Measurements from ENCODE around the gene OGFOD2. TPM values are rescaled to one million over a fixed set of nuclear protein-coding genes. Genes with fewer than 3 reads are reported as not detected.

Gene OGFOD2
- total RNA-seq, 4 donors from 2014 or later = 4.6 to 17.7 (median 5.7) TPM

DNA sequence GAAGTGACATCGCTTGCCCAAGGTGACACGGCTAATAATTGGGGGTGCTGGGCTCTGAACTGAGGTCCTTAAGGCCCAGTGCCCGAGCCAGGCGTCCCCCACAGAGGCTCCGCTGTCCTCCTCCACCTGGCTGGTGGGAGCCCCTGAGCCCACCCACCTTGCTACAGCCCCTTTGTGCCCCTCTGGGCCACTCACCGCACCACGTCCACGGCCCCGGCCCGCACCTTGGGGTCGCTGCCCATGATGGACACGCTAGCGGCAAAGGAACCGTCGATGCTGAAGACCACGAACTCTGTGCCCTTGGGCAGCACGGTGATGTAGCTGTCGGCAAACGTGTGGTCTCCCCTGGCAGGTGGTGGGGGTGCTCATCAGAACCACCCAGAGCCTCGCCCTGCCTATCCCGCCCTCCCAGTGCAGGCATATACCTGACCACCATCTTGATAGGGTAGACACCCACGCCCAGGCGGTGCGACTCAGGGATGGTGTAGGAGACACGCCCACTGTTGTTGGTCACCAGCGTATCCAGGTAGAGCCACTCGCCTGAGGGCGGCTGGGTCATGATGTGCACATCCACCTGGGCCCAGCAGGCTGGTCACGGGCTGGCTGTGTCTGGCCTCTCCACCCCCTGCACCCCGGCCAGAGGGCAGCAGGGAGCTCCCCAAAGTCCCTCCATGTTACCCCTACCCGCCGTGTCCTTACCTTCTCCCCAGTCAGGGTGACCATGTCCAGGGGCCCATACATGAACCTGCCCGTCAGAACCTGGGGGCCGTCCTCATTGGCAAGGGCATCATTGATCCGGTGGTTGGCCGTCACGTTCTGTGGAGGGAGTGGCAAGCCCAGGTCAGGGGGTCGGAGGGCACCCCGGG is 12.3 kb downstream of the OGFOD2 start:
- TF ChIP-seq, protein P1, sequence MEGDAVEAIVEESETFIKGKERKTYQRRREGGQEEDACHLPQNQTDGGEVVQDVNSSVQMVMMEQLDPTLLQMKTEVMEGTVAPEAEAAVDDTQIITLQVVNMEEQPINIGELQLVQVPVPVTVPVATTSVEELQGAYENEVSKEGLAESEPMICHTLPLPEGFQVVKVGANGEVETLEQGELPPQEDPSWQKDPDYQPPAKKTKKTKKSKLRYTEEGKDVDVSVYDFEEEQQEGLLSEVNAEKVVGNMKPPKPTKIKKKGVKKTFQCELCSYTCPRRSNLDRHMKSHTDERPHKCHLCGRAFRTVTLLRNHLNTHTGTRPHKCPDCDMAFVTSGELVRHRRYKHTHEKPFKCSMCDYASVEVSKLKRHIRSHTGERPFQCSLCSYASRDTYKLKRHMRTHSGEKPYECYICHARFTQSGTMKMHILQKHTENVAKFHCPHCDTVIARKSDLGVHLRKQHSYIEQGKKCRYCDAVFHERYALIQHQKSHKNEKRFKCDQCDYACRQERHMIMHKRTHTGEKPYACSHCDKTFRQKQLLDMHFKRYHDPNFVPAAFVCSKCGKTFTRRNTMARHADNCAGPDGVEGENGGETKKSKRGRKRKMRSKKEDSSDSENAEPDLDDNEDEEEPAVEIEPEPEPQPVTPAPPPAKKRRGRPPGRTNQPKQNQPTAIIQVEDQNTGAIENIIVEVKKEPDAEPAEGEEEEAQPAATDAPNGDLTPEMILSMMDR (IDR thresholded peaks at IDR 0.05; ENCODE audit: low read depth) = no peak

DNA sequence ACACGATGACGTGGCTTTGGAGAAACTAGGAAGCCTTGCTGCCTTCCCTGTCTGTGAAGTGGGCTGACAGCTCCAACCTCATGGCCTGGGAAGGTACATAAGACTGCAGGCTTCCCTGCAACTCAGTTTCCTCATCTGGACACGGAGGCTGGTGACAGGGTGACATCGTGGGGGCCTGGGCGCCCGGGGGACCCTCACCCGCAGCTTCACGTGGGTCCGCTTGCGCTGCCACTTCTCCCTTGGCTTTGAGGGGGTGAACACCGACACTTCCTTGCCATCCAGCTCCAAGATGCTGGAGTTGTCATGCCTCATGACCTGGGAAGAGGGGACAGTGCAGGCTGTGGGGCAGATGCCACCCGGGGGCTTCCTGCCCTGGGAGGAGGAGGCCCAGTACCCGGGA is 13.0 kb downstream of the OGFOD2 start:
- TF ChIP-seq, protein P1 (IDR thresholded peaks at IDR 0.05; ENCODE audit: low read depth) = no peak

DNA sequence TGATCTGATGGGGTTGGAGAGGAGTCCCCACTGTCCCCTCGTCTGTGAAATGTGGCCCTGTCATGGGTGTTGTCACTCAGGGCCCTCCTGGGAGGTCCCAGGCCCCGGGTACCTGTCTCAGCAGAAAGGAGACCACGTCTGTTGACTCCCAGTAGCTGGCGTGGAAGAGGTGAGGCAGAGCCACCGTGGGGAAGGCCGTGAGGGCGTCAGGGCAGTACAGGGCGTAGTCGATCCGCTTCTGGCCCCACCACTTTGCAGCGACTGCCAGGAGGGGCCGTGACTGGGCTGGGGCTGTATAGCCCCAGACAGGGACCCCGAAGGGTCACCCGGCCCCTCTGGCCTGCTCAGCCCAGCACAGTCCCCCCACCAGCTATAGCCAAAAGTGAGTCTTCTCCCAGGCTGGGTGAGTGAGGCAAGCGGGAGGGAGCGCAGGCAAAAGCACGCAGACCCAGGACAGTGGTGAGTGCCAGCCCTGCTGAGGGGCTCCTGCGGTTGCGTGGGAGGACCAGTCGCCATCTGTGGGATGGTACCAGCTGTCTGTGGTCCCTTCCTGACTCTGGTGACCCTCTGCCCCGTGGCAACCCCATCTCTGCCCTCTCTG is 13.7 kb downstream of the OGFOD2 start:
- TF ChIP-seq, protein P1 (IDR thresholded peaks at IDR 0.05; ENCODE audit: low read depth) = no peak

DNA sequence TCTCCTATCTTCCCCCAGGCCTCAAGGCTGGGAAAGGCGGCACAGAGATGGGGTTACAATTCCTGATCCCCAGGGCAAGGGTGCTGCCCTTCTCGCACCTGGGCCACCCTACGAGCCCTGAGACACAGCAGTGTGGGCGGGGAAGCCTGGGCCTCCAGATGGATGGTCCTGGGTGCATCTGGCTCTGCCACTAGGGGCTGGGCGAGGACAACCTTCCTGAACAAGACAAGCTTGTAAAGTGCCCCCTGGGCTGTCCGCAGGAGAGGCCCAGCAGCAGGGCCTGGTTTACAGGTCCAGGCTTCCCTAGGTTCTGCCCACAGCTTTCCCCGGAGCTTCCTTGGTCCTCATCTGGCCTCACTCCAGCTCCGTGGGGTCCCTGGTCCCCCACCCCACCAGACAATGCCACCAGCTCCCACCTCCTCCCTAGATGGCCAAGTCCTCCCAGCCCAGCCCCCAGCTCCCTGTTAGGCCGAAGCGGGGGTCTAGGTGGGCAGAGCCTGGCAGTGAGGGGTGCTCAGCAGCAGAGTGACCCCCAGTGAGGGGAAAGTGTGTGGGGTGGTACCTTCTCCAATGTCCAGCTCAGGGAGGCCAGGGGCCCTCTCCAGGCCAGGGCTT is 14.3 kb downstream of the OGFOD2 start:
- TF ChIP-seq, protein P1 (IDR thresholded peaks at IDR 0.05; ENCODE audit: low read depth) = no peak

DNA sequence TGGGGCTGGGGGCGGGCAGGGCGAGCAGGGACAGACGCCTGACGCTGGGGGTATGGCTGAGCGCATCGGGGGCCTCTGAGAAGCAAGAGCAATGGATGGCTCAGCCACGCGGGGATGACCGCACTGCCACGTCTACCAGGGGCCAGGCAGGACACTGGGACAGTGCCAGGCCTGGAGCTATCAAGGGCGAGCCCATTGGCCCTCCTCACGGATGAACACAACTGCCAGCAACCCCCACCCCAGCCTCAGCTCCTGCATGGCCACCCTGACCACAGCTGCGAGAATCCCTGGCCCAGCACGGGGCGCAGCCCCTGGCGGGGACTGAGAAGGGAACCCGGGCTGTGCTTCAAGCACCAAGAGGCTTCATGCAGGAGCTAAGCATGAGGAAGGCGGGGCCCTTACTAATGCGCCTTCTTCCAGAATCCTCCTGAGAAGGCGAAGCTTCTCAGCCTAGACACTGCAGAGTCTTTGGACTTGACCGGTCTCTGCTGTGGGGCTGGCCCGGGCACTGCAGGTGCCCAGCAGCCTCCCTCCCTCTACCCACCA is 14.9 kb downstream of the OGFOD2 start:
- TF ChIP-seq, protein P1 (IDR thresholded peaks at IDR 0.05; ENCODE audit: low read depth) = no peak

DNA sequence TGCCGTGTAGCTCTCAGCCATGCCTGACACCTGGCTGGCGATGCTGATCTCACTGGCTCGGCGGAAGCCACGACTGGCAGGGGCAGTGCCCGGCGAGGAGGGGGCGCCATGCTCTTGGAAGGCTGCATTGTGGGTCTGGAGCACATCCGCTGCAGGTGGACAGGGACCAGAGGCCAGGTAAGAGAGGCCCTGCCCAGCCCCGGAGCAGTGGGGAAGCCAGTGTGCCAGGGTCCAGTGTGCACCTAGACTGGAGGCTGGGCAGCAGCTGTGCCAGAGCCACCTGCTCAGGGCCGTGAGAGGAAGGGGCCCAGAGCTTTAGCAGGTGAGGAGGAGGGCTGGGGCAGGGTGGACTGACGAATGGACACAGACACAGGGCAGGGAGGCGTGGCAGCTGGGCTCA is 15.5 kb downstream of the OGFOD2 start:
- TF ChIP-seq, protein P1 (IDR thresholded peaks at IDR 0.05; ENCODE audit: low read depth) = no peak

Data from subcutaneous adipose tissue (tissue), 4 donors.